Erythroblast (primary cell): Measurements from ENCODE around the gene EHD2.

Source experiments
- GATA1 ChIP-seq: IDR thresholded peaks from 2 replicates; pipeline ENCODE4 v1.6.1; 2011; ENCODE audit warnings: low read depth, mild to moderate bottlenecking, control low read depth, low read length, moderate library complexity
- POLR2A ChIP-seq: IDR thresholded peaks from 2 replicates; pipeline ENCODE4 v1.6.1; 2011; ENCODE audit warnings: mild to moderate bottlenecking, low read length

DNA sequence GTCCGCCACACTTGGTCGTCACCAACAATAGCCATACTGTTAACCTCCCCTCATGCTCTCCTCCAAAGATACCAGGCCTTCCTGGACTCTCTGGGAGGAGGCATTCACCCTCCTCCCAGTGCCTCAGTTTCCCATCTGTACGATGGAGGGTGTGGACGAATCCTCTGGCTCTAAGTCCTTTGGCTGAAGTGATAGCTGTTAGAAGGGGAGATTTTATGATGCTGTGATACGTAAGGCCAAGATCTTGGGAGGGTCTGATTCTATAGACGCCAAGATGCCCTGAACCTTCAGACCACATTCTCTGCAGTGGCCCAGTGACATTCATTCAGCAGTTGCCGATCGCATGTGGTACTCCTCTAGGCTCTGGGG is 17.3 kb downstream of the EHD2 start:
- no peak for TF ChIP-seq POLR2A
- TF ChIP-seq GATA1: no peak
